GM18505 (cell line): ENCODE results near the gene AMH.

Source experiments
- ATAC-seq: cut with Tn5 transposase; IDR thresholded peaks from one replicate; pipeline ENCODE4 v1.9.1; 2021; ENCODE audit not compliant: unreplicated experiment
- POLR2A ChIP-seq: IDR thresholded peaks from 4 replicates; pipeline ENCODE4 v1.6.1; 2011; ENCODE audit warnings: borderline replicate concordance; ENCODE audit not compliant: insufficient read depth, insufficient read length; ENCODE audit errors: extremely low read depth

AMH gene

GRCh38 chr19:2227415-2228156 is 21.5 kb upstream of the AMH start:
- no peak for ATAC-seq
- TF ChIP-seq POLR2A: peak; percentile 23

- TF ChIP-seq POLR2A: no peak
- no peak for ATAC-seq
Measured at GRCh38 chr19:2228157-2229030, 20.7 kb upstream of the AMH start.

GRCh38 chr19:2229103-2230032 is 19.8 kb upstream of the AMH start:
- ATAC-seq: no peak
- no peak for TF ChIP-seq POLR2A

GRCh38 chr19:2230033-2230531 is 19.0 kb upstream of the AMH start:
- no peak for ATAC-seq
- no peak for TF ChIP-seq POLR2A

- TF ChIP-seq POLR2A: no peak
- no peak for ATAC-seq
Measured at GRCh38 chr19:2230807-2231533, 18.2 kb upstream of the AMH start.

- TF ChIP-seq POLR2A: peak; percentile 52
- ATAC-seq: no peak
Measured at GRCh38 chr19:2231621-2232221, 17.4 kb upstream of the AMH start.

GRCh38 chr19:2232286-2233151 is 16.6 kb upstream of the AMH start:
- ATAC-seq: no peak
- peak; percentile 13 for TF ChIP-seq POLR2A

- ATAC-seq: no peak
- no peak for TF ChIP-seq POLR2A
Measured at GRCh38 chr19:2233601-2234280, 15.4 kb upstream of the AMH start.

- TF ChIP-seq POLR2A: no peak
- ATAC-seq: no peak
Measured at GRCh38 chr19:2234996-2235380, 14.1 kb upstream of the AMH start.

GRCh38 chr19:2235381-2236063 is 13.6 kb upstream of the AMH start:
- peak; percentile 9 for ATAC-seq
- no peak for TF ChIP-seq POLR2A

- TF ChIP-seq POLR2A: peak; percentile 75
- ATAC-seq: peak; percentile 21
Measured at GRCh38 chr19:2236064-2236313, 13.1 kb upstream of the AMH start.
